Heart left ventricle (tissue), 13 donors: ENCODE data around the gene GLT8D1.

ENCODE experiments used
- POLR2A ChIP-seq, 2 donors: fragments of 450-650 bp; IDR thresholded peaks; one replicate each; pipeline ENCODE4 v1.6.1; 2017; ENCODE audit warnings: antibody characterized with exemption in 2 of 2, mild to moderate bottlenecking in 2 of 2, moderate library complexity in 2 of 2
- TF ChIP-seq, protein P1 (sequence below), 12 donors: fragments of 200-600 bp; sonication (generic) in 4 of 12; IDR thresholded peaks; one replicate each; pipeline versions ENCODE4 v1.5.0 to v1.8.0; 2018 to 2022; ENCODE audit warnings: antibody characterized with exemption in 12 of 12, mild to moderate bottlenecking in 5 of 12
- donor health status: ischemic (EF 13 %, LVEDD 7.1; RV severe dilation, severe dysfunction).
- donor health status: DM: no; HTN: yes; CAD: no.
- donor health status: DM: no; HTN: no; CAD: no.
- donor health status: ischemic (EF 25% LVEDD 6.9; RV normal size, moderate dysfunction).
- donor health status: ischemic (EF 25% LVEDD 5.7; RV mildly dilated, moderate dysfunction).
- donor health status: ischemic (EF 35%, LVEDD 5.7; RV mildly dilated, moderate dysfunction).
- donor health status: nonischemic (EF 11% LVEDD 7.7; RV severe dilation, severe dysfunction).
- donor health status: DM: yes; HTN: yes; CAD: no.
- donor health status: PGD.
- donor health status: ischemic (EF 29% LVEDD 5.4; RV normal size, mild dysfunction).
- donor health status: nonischemic (EF 23%, LVEDD 6.1; RV moderate dilation, normal function).

DNA sequence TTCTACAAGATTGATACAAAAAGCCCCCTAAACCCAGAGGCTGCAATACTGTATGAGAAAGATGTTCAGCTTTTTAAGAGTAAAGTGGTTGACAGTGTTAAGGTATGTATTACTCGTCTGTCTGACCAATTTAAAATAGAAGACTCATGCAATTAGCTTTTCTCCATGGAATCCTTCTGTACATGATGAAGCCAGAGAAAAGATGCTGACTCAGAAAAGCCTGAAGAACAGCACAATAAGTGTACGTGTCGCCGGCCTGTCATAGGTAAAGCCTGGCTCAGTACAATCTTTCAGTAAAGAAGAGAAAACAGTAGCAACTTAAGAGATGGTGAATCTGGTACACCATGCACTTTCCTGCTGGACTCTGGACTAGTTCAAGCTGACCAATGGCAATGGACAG, 48.8 kb upstream of the GLT8D1 start:
- TF ChIP-seq POLR2A (IDR thresholded peaks at IDR 0.05), result no peak
- TF ChIP-seq, protein P1, sequence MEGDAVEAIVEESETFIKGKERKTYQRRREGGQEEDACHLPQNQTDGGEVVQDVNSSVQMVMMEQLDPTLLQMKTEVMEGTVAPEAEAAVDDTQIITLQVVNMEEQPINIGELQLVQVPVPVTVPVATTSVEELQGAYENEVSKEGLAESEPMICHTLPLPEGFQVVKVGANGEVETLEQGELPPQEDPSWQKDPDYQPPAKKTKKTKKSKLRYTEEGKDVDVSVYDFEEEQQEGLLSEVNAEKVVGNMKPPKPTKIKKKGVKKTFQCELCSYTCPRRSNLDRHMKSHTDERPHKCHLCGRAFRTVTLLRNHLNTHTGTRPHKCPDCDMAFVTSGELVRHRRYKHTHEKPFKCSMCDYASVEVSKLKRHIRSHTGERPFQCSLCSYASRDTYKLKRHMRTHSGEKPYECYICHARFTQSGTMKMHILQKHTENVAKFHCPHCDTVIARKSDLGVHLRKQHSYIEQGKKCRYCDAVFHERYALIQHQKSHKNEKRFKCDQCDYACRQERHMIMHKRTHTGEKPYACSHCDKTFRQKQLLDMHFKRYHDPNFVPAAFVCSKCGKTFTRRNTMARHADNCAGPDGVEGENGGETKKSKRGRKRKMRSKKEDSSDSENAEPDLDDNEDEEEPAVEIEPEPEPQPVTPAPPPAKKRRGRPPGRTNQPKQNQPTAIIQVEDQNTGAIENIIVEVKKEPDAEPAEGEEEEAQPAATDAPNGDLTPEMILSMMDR (IDR thresholded peaks at IDR 0.05), result no peak
